Fibroblast of mammary gland (primary cell): ENCODE data around the gene CYP11A1.
"Not testable (repeated sequence)": the region's sequence is repeated elsewhere in the genome, so short reads cannot be mapped to it uniquely, and the experiment has no call there.

Experiments used
- DNase-seq: peaks from one replicate; pipeline ENCODE4 v3.0.0-alpha.2; 2010; ENCODE audit warnings: low read depth
- H3K4me3 ChIP-seq: 2 replicates; pipeline ENCODE4 v1.5.1; 2011; ENCODE audit warnings: low read depth, mild to moderate bottlenecking, low read length, moderate library complexity; ENCODE audit not compliant: control insufficient read depth
- CTCF ChIP-seq: conservative IDR thresholded peaks from 2 replicates; pipeline ENCODE4 v1.5.1; 2011; ENCODE audit warnings: low read depth, low read length, inconsistent platforms; ENCODE audit not compliant: control insufficient read depth, insufficient read depth

Gene CYP11A1

GRCh38 chr15:74368121-74368520 is 675 bp upstream of the CYP11A1 start:
- TF ChIP-seq CTCF: no peak
- DNase-seq: no peak
- no peak overlapping the region for H3K4me3 ChIP-seq

GRCh38 chr15:74365598-74366445 is 1.6 kb downstream of the CYP11A1 start:
- peak; percentile 74 for DNase-seq
- H3K4me3 ChIP-seq: peak overlapping the region; percentile 59
- TF ChIP-seq CTCF: no peak

GRCh38 chr15:74364936-74365597 is 2.4 kb downstream of the CYP11A1 start:
- no peak for DNase-seq
- H3K4me3 ChIP-seq: peak overlapping the region; percentile 59
- no peak for TF ChIP-seq CTCF

- no peak overlapping the region for H3K4me3 ChIP-seq
- no peak for DNase-seq
- TF ChIP-seq CTCF: no peak
Observed at GRCh38 chr15:74362482-74362881, 5.0 kb downstream of the CYP11A1 start.

GRCh38 chr15:74360855-74361254 is 6.6 kb downstream of the CYP11A1 start:
- not testable (repeated sequence) for DNase-seq, H3K4me3 ChIP-seq

- DNase-seq, H3K4me3 ChIP-seq: not testable (repeated sequence)
Observed at GRCh38 chr15:74359376-74359775, 8.1 kb downstream of the CYP11A1 start.

GRCh38 chr15:74357514-74357913 is 9.9 kb downstream of the CYP11A1 start:
- peak; percentile 56 for DNase-seq
- not testable (repeated sequence) for H3K4me3 ChIP-seq

GRCh38 chr15:74356050-74356449 is 11.4 kb downstream of the CYP11A1 start:
- DNase-seq, H3K4me3 ChIP-seq: not testable (repeated sequence)

GRCh38 chr15:74353992-74354391 is 13.5 kb downstream of the CYP11A1 start:
- DNase-seq, H3K4me3 ChIP-seq: not testable (repeated sequence)
